Duodenal mucosa (tissue), 2 donors: ENCODE results near the gene ZNF620.
A peak's percentile ranks its signal among the peaks of the same experiment; 100 is the strongest.

Source experiments
- H3K27ac ChIP-seq: one replicate; pipeline ENCODE4 v1.7.0; 2013; ENCODE audit warnings: low read depth, low read length
- H3K27me3 ChIP-seq, 2 donors: one replicate each; pipeline ENCODE4 v1.7.0; 2013; ENCODE audit warnings: low read length in 2 of 2, control low read depth in 1 of 2; ENCODE audit not compliant: insufficient read depth in 2 of 2, control insufficient read depth in 1 of 2
- H3K36me3 ChIP-seq, 2 donors: one replicate each; pipeline ENCODE4 v1.7.0; 2013; ENCODE audit warnings: low read length in 2 of 2, control low read depth in 1 of 2; ENCODE audit not compliant: insufficient read depth in 2 of 2, control insufficient read depth in 1 of 2
- H3K4me1 ChIP-seq, 2 donors: one replicate each; pipeline ENCODE4 v1.7.0; 2013; ENCODE audit warnings: low read length in 2 of 2, control low read depth in 1 of 2; ENCODE audit not compliant: insufficient read depth in 2 of 2, control insufficient read depth in 1 of 2
- H3K4me3 ChIP-seq, 2 donors: one replicate each; pipeline ENCODE4 v1.7.0; 2013; ENCODE audit warnings: low read length in 2 of 2, low read depth in 1 of 2
- H3K9ac ChIP-seq, 2 donors: one replicate each; pipeline ENCODE4 v1.7.0; 2013; ENCODE audit warnings: low read length in 2 of 2, low read depth in 1 of 2
- H3K9me3 ChIP-seq, 2 donors: one replicate each; pipeline ENCODE4 v1.7.0; 2013; ENCODE audit warnings: low read length in 2 of 2, control low read depth in 1 of 2; ENCODE audit not compliant: control insufficient read depth in 1 of 2

The ZNF620 gene

DNA sequence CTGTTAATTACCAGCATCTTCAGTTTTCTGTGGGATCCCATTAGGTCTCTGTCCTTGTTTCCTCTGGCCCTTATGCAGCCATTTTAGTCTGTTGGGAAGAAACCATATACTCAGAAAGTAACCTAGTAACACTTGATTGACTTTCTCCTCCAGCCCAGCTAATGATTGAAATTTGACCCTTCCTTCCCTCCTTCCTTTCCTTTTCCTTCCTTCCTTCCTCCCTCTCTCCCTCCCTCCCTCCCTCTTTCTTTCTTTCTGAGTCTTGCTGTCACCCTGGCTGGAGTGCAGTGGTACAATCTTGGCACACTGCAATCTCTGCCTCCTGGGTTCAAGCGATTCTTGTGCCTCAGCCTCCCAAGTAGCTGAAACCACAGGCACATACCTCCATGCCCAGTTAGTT lies 5.9 kb upstream of the ZNF620 start:
- H3K4me1 ChIP-seq: peaks cover 0 to 4% of the 10 kb centered on the region in 2 donors

DNA sequence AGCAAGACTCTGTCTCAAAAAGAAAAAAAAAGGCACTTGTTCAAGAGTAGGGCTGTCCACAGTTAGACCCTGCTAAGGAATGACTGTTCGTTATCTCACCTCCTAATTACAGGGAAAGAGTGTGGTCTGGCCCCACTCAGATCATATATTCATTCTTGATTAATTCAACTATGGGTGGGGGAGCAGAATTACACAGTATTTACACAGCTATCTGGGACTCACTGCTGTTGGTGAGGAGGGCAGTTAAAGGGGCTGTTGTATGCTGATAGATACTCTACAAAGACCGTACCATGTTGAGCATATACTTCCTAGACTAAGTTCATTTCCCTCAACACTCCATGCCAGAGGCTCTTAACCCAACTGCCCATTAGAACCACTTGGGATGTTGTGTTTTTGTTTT lies 3.8 kb upstream of the ZNF620 start:
- Histone ChIP-seq H3K36me3 (no peaks in the 10 kb centered on the region), H3K9ac (no peak overlapping the region), H3K9me3 (no peaks in the 10 kb centered on the region), H3K4me3 (no peak overlapping the region), H3K27me3 (no peaks in the 10 kb centered on the region), H3K27ac (no peak overlapping the region), H3K4me1 (peaks cover 6 to 15% of the 10 kb centered on the region in 2 donors)

More for the DNA sequence above, 5.9 kb upstream of the ZNF620 start:
- Histone ChIP-seq H3K27me3 (no peaks in the 10 kb centered on the region), H3K9me3 (no peaks in the 10 kb centered on the region), H3K9ac (no peak overlapping the region), H3K27ac (no peak overlapping the region), H3K4me3 (no peak overlapping the region), H3K36me3 (no peaks in the 10 kb centered on the region)

DNA sequence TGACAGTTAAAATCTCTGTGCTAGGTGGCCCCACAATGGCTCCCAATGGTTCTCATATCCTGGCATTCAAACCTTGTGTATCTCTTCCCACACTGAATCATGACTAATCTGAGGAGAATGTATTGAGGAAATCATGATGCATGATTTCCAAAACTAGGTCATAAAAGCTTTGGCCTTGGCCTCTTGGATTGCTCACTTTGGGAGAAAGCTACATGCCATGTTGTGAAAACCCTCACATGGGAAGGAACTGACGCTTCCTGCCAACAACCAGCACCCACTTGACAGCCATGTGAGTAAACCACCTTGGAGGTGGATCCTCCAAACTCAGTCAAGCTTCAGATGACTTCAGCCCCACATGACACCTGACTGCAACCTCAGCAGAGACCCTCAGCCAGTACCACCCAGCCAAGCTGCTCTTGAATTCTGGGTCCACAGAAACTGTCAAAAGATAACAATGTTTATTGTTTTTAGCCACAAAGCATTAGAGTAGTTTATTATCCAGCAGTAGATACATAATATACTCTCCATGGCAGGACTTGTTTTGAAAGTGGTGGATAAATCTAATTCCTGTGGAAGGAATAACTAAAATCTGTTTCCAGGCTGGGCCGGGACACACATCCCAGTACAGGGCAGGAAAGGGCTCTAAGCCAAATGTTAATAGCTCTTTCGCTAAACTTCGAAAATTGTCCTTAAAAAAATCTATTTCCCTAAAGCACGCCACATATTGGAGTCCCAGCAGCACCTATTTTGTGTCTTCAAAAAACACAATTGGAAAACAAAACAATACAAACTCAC lies 1.0 kb upstream of the ZNF620 start:
- peak overlapping the region; percentile 90 to 94 for H3K4me3 ChIP-seq

DNA sequence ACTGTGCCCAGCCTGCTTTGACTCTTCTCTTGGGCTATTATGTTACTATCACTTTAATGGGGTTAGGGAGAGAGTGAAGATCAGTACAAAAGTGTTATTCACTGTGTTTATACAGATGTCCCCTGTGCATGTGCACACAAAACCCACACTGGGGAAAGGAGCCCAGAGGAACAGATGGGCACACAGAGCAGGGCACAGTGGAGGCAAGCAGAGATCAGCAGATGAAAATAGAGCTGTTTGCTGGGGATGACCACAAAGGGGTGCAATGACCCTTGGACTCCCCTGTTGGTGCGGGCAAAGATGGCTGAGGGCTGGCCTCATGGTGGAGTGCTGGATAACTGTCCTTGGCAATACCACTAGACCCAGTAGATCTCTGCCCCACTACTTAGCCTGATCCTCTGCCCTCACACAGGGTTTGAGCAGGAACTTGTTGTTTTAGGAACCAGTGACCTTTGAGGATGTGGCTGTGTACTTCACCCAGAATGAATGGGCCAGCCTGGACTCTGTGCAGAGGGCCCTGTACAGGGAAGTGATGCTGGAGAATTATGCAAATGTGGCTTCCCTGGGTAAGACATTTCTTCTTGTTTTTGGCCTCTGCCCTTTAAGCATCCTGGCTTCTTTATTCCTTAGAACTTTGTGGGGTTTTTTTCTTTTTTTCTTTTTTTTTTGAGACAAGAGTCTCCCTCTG lies 5.3 kb downstream of the ZNF620 start:
- Histone ChIP-seq H3K36me3 (peaks cover 0 to 29% of the 10 kb centered on the region in 2 donors), H3K27ac (no peak overlapping the region), H3K9ac (no peak overlapping the region), H3K9me3 (no peaks in the 10 kb centered on the region), H3K4me3 (no peak overlapping the region), H3K27me3 (no peaks in the 10 kb centered on the region), H3K4me1 (peaks cover 6% of the 10 kb centered on the region in 2 donors)

More for the DNA sequence above, 1.0 kb upstream of the ZNF620 start:
- no peaks in the 10 kb centered on the region for H3K9me3 ChIP-seq
- peak overlapping the region in 1 of 2 donors; percentile 77 for H3K9ac ChIP-seq
- H3K4me1 ChIP-seq: peaks cover 6 to 15% of the 10 kb centered on the region in 2 donors
- no peak overlapping the region for H3K27ac ChIP-seq
- H3K36me3 ChIP-seq: no peaks in the 10 kb centered on the region
- H3K27me3 ChIP-seq: no peaks in the 10 kb centered on the region

DNA sequence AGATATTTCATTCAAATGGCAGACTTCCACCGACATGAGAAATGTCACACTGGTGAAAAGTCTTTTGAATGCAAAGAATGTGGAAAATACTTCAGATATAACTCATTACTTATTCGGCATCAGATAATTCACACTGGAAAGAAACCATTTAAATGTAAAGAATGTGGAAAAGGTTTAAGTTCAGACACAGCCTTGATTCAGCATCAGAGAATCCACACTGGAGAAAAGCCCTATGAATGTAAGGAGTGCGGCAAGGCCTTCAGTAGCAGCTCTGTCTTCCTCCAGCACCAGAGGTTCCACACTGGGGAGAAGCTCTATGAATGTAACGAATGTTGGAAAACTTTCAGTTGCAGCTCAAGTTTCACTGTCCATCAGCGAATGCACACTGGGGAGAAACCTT lies 10.4 kb downstream of the ZNF620 start:
- Histone ChIP-seq H3K27ac (no peak overlapping the region), H3K4me1 (no peaks in the 10 kb centered on the region), H3K9me3 (no peaks in the 10 kb centered on the region), H3K27me3 (no peaks in the 10 kb centered on the region), H3K36me3 (peaks cover 0 to 29% of the 10 kb centered on the region in 2 donors), H3K9ac (no peak overlapping the region), H3K4me3 (no peak overlapping the region)

DNA sequence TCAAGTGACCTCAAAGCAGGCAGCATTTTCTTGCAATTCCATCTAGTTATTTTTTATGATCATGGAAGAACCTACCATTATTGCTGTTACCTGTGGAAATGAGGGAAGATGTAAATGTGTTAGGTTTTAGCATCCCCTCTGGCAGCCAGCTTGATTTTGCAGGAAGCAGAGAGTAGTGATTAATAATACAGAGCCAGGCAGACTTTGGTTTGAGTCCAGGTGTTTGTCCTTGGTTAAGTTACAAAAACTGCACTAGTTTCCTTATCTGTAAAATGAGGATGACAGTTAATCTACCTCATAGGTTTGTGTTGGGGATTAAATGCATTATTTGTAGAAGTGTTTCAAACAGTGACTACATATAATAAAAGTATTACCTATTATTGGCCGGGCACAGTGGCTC lies 12.2 kb downstream of the ZNF620 start:
- Histone ChIP-seq H3K4me1 (no peaks in the 10 kb centered on the region), H3K27me3 (no peaks in the 10 kb centered on the region), H3K27ac (no peak overlapping the region), H3K9me3 (no peaks in the 10 kb centered on the region), H3K36me3 (peaks cover 0 to 18% of the 10 kb centered on the region in 2 donors), H3K4me3 (no peak overlapping the region), H3K9ac (no peak overlapping the region)

DNA sequence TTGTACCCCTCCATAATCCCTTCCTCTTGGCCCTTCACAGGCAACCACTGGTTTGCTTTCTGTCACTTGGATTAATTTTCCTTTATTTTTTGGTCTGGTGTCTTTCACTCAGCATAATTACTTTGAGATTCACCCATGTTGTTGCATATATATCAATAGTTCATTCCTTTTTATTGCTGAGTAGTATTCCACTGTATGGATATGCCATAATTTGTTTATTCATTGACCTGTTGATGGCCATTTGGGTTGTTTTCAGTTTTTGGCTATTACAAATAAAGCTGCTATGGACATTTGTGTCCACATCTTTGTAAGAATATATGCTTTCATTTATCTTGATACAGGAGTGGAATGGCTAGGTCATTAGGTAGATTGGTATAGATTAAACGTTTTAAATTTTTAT lies 13.0 kb downstream of the ZNF620 start:
- Histone ChIP-seq H3K4me1 (peaks cover 0 to 2% of the 10 kb centered on the region in 2 donors), H3K9me3 (no peaks in the 10 kb centered on the region), H3K4me3 (no peak overlapping the region), H3K27me3 (no peaks in the 10 kb centered on the region), H3K9ac (no peak overlapping the region), H3K36me3 (peaks cover 0 to 18% of the 10 kb centered on the region in 2 donors), H3K27ac (no peak overlapping the region)

DNA sequence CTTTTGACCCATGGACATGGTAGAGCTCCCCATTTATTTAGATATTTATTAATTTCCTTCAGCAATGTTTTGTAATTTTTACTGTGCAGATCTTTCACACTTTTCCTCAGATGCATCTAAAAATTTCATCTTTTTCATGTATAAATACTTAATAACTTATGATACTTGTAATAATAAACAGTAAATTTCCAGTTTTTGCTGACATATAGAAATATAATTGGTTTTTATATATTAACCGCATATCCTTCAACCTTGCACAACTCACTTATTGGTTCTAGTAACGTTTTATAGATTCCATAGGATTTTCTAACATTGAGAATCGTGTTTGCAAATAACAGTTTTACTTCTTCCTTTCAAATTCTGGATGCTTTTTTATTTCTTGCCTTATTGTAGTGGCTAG lies 15.4 kb downstream of the ZNF620 start:
- Histone ChIP-seq H3K36me3 (peaks cover 0 to 9% of the 10 kb centered on the region in 2 donors), H3K9me3 (no peaks in the 10 kb centered on the region), H3K4me3 (no peak overlapping the region), H3K9ac (no peak overlapping the region), H3K27ac (no peak overlapping the region), H3K27me3 (no peaks in the 10 kb centered on the region), H3K4me1 (peaks cover 16% of the 10 kb centered on the region in 2 donors)

DNA sequence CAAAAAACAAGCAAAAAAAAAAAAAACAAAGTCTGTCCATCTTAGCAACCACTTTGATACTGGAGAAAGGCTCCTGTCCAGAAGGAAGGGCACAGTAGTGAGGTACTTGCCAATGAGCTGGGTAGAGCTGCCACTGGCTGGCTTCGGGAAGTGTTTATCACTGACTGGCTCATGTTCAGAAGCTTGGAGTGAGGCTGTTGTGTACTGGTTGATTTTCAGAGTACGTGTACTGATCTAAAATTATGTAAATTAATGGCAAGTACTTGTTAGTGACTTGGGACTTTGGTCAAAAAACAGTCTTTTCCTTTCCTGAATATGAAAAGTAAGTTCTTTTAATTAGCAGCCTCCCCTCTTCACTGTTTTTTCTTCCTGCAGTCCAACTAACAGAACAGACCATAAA lies 17.9 kb downstream of the ZNF620 start:
- no peak overlapping the region for H3K9ac ChIP-seq
- H3K4me3 ChIP-seq: peak overlapping the region in 1 of 2 donors; percentile 93
- no peak overlapping the region for H3K27ac ChIP-seq
- peaks cover 0 to 11% of the 10 kb centered on the region in 2 donors for H3K36me3 ChIP-seq
- H3K27me3 ChIP-seq: no peaks in the 10 kb centered on the region
- H3K9me3 ChIP-seq: no peaks in the 10 kb centered on the region
- peaks cover 16 to 17% of the 10 kb centered on the region in 2 donors for H3K4me1 ChIP-seq

DNA sequence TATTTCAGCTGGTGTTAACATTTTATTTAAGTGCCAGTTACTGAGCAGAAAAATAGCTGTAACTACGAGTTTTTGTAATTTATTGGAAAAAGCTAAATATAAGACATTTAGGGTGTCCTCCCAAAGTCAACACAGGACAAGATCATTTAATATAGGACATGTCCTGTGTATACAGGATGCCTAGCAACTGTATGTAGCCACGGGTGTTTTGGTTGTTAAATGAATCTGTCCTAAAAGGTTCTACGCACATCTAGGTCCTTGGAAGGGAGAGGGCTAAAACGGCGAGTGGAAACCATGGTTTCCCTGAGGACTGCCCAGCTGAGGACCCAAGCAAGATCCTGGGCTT lies 18.4 kb downstream of the ZNF620 start:
- no peaks in the 10 kb centered on the region for H3K9me3 ChIP-seq
- H3K27ac ChIP-seq: peak overlapping the region; percentile 69
- H3K27me3 ChIP-seq: no peaks in the 10 kb centered on the region
- H3K4me1 ChIP-seq: peaks cover 16 to 17% of the 10 kb centered on the region in 2 donors
- H3K9ac ChIP-seq: peak overlapping the region; percentile 85 to 92
- H3K36me3 ChIP-seq: peaks cover 1 to 15% of the 10 kb centered on the region in 2 donors
- H3K4me3 ChIP-seq: peak overlapping the region; percentile 85 to 93
